Fibroblast of villous mesenchyme (primary cell): Measurements from ENCODE around the gene MARK4. TPM values are rescaled to one million over a fixed set of nuclear protein-coding genes. Genes with fewer than 3 reads are reported as not detected.

Source experiments
- DNase-seq: peaks from one replicate; pipeline ENCODE4 v3.0.0-alpha.2; 2010; ENCODE audit warnings: low read depth
- H3K4me3 ChIP-seq: 2 replicates; pipeline ENCODE4 v1.5.1; 2011; ENCODE audit warnings: low read depth, mild to moderate bottlenecking, low read length
- CTCF ChIP-seq: IDR thresholded peaks from 2 replicates; pipeline ENCODE4 v1.5.1; 2012; ENCODE audit warnings: low read depth, mild to moderate bottlenecking, low read length; ENCODE audit not compliant: insufficient read depth
- total RNA-seq: library from RNA; depleted of rRNA; stranded (reverse); fragments of >200 nt; gene quantifications from 2 replicates; pipeline ENCODE4 v1.2.3, GENCODE V29; 2012

Gene MARK4
- total RNA-seq, 1 donor = 14.2 TPM

GRCh38 chr19:45354241-45354842 is 103.3 kb downstream of the MARK4 start:
- H3K4me3 ChIP-seq = no peak overlapping the region
- TF ChIP-seq CTCF = no peak
- DNase-seq = no peak

Other genes with a start within 250 kb of the MARK4 start
- gene RELB, start 249.8 kb upstream of the MARK4 start, total RNA-seq = 10.6 and 13.8 TPM in 2 replicates
- 14.2 and 16.4 TPM in 2 replicates for gene CLASRP, start 212.2 kb upstream of the MARK4 start, total RNA-seq
- gene ZNF296, start 174.8 kb upstream of the MARK4 start, total RNA-seq = under 0.01 TPM in 2 replicates
- gene GEMIN7, start 172.0 kb upstream of the MARK4 start, total RNA-seq = 16.0 and 24.2 TPM in 2 replicates
- gene PPP1R37, start 158.1 kb upstream of the MARK4 start, total RNA-seq = 31.1 and 36.1 TPM in 2 replicates
- under 0.01 TPM in 2 replicates for gene NKPD1, start 90.3 kb upstream of the MARK4 start, total RNA-seq
- gene TRAPPC6A, start 73.0 kb upstream of the MARK4 start, total RNA-seq = 3.9 and 7.7 TPM in 2 replicates
- 4.3 and 5.8 TPM in 2 replicates for gene BLOC1S3, start 72.5 kb upstream of the MARK4 start, total RNA-seq
- not detected in 2 replicates for gene EXOC3L2, start 5.9 kb upstream of the MARK4 start, total RNA-seq
- 0.43 TPM in 1 of 2 replicates, not detected in the other for gene CKM, start 71.6 kb downstream of the MARK4 start, total RNA-seq
- 0.32 TPM in 1 of 2 replicates, not detected in the other for gene KLC3, start 89.5 kb downstream of the MARK4 start, total RNA-seq
- gene ERCC2, start 119.3 kb downstream of the MARK4 start, total RNA-seq = 53.5 and 73.0 TPM in 2 replicates
- gene PPP1R13L, start 153.8 kb downstream of the MARK4 start, total RNA-seq = 5.6 and 8.4 TPM in 2 replicates
- 8.1 and 13.4 TPM in 2 replicates for gene POLR1G, start 155.4 kb downstream of the MARK4 start, total RNA-seq
- gene ERCC1, start 172.6 kb downstream of the MARK4 start, total RNA-seq = 73.0 and 88.9 TPM in 2 replicates
- 13.0 and 16.1 TPM in 2 replicates for gene FOSB, start 216.7 kb downstream of the MARK4 start, total RNA-seq
- gene RTN2, start 245.8 kb downstream of the MARK4 start, total RNA-seq = 6.9 and 11.9 TPM in 2 replicates
- gene PPM1N, start 247.2 kb downstream of the MARK4 start, total RNA-seq = 1.3 and 2.3 TPM in 2 replicates